ENCODE measurements around the gene XPO5. TPM values are rescaled to one million over a fixed set of nuclear protein-coding genes. Genes with fewer than 3 reads are reported as not detected.

Gene XPO5
- total RNA-seq, 2 donors from 2014 or later, result 38.3 to 48.6 TPM

DNA sequence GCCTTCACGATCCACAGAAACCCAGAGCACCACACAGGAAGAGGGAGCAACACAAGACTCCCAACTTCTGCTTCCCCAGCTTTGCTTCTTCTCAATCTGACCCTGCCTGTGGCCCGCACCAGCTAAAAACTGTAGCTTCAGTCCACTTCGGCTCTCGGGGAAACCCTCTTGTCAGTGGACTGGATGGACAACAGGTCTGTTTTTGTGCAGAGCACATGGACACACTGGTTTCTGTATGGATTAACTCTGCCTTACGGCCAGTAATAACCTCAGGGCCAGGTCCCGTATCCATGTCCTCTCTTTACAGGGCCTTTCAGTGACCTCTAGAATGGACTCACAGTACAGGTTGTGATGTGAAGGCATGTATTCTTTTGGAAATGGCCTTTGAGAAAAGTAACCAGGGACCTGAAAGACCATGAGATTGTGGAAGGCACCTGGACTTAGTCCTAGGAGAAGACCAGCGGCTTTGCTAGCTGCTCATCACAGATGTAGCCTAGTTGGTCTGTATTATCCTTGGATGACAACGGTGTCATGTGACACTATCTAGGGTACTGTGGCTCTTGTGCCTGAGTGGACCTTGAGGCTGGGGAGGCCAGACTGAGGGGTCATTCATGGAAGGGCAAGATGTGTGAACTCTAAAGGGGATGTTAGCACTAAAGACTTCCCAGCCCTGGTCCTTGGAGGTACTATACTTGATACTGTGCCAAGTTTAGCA, 53.1 kb downstream of the XPO5 start:
- ATAC-seq, result peak; percentile 27
- H3K4me1 Mint-ChIP-seq, result peaks cover 7% of the 10 kb centered on the region
- H3K4me3 Mint-ChIP-seq, result no peak overlapping the region
- no peak for DNase-seq
- H3K9me3 ChIP-seq (ENCODE audit: control insufficient read depth, low read length, poor library complexity, severe bottlenecking), result no peaks in the 10 kb centered on the region
- H3K27ac Mint-ChIP-seq, result peak overlapping the region; percentile 41
- H3K36me3 Mint-ChIP-seq (ENCODE audit: low read depth), result peaks cover 7% of the 10 kb centered on the region
- no peaks in the 10 kb centered on the region for H3K27me3 Mint-ChIP-seq

DNA sequence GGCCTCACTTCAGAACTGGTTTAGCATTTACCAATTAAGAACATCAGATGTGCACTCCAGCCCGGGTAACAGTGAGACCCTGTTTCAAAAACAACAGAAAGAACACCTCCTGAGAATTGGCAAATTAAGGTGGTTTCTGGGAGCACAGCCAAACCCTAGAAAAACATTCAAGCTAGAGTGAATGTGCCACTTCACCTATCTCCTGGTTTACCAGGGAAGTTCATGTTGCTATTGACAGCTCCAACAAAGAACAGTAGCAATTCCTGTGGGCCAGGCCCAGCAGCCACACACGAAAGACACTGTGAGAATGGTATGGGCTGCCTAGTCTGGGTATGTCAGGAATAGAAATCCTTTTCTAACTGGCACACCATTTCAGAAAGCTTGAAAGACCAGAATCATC, 54.0 kb downstream of the XPO5 start:
- Mint-ChIP-seq H3K4me1 (peaks cover 7% of the 10 kb centered on the region), H3K4me3 (no peak overlapping the region), H3K36me3 (ENCODE audit: low read depth) (peaks cover 7% of the 10 kb centered on the region), H3K27me3 (no peaks in the 10 kb centered on the region), H3K27ac (peak overlapping the region; percentile 41)
- no peaks in the 10 kb centered on the region for H3K9me3 ChIP-seq (ENCODE audit: control insufficient read depth, low read length, poor library complexity, severe bottlenecking)
- ATAC-seq, result no peak
- DNase-seq, result no peak

- Mint-ChIP-seq H3K4me1 (peaks cover 18% of the 10 kb centered on the region), H3K27me3 (no peaks in the 10 kb centered on the region), H3K36me3 (ENCODE audit: low read depth) (peaks cover 2% of the 10 kb centered on the region), H3K27ac (no peak overlapping the region), H3K4me3 (no peak overlapping the region)
- H3K9me3 ChIP-seq (ENCODE audit: control insufficient read depth, low read length, poor library complexity, severe bottlenecking), result no peaks in the 10 kb centered on the region
- DNase-seq (no peak), ATAC-seq (no peak)
These were observed 55.7 kb downstream of the XPO5 start for GRCh38 chr6:43520097-43520496.

DNA sequence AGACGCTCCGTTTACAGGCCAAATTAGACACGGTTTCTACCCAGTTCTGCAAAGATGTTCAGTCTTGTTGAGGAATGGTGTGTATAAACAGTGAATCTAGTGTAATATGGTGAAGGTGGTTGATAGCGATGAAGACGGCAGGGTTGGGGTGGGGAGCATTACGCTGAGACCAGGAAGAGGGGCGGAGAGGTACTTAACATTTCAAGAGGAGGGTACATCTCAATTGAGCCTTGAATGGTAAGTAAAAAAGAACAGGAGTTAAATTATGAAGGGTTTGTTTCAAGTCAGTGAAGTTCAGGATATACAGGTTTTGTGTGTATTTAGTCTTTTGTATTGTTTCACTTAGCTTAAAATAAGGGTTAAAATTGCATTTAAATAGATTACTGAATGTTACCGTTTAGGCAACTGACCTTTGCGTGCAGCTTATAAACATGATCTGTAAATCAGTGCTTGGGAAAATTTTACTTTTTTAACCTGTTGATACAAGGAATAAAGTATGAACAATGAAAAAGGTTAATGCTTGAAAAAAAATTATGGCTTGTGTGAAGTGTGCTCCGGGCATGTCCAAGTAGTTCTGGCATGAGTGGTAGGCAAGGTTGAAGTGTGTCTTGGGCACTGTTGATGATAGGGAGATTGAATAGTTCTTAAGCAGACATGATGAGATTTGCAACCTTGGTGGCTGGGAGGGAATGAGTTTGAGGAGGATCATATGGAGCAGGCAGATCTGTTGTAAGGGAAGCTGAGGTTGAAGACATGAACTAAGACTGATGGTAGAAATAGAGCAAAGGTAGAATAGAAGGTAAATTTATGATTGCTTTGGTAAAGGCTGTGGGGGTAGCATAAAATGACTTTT, 58.1 kb downstream of the XPO5 start:
- Mint-ChIP-seq H3K4me1 (peaks cover 28% of the 10 kb centered on the region), H3K27ac (no peak overlapping the region), H3K27me3 (no peaks in the 10 kb centered on the region), H3K36me3 (ENCODE audit: low read depth) (peaks cover 2% of the 10 kb centered on the region), H3K4me3 (no peak overlapping the region)
- H3K9me3 ChIP-seq (ENCODE audit: control insufficient read depth, low read length, poor library complexity, severe bottlenecking), result no peaks in the 10 kb centered on the region
- DNase-seq, result no peak
- ATAC-seq, result peak; percentile 2

DNA sequence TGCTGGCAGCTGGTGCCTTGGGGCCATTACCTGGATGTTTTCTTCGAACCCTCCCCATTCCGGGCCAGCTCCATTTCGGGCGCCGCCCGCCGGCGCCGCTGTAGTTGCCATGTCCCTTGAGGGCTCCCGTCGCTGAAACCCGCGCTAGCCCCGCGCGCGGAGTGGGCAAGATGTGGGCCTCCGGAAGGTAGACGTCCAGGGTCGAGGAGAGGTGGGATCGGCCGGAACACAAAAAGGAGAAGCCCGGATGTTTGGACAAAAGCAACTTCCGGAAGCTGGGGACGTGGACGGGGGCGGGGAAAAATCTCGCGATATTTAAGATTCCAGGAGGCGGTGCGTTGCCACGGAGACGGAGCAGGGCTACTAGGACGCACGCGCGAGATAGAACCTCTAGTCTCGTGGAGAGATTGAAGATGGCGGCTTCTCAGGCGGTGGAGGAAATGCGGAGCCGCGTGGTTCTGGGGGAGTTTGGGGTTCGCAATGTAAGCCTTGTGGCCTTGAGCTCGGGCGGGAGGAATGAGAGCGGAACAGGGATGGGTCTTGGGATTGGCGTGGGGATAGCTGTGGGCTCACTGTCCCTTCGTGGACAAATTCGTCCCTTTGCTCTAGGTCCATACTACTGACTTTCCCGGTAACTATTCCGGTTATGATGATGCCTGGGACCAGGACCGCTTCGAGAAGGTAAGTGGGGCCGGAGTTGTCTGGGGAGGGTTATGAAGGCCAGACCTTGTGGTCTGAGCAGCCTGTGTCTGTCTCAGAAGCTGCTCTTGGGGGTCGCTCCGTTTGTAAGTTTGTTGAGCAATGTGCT, 58.9 kb downstream of the XPO5 start, which contains the start of the genes POLR1C and YIPF3:
Gene POLR1C (plus strand): TSS at position 393 of the 808 bp plus-strand sequence. CDS start 21 bp downstream, at position 414.
Gene YIPF3 (minus strand): TSS at position 230 of the 808 bp plus-strand sequence. CDS start 119 bp downstream, at position 111.
- DNase-seq (peak; percentile 85 to 91 (median 89)), ATAC-seq (peak; percentile 95)
- peaks cover 28% of the 10 kb centered on the region for H3K4me1 Mint-ChIP-seq
- no peak within 1 kb of the TSS for H3K4me3 Mint-ChIP-seq
- H3K27me3 Mint-ChIP-seq, result no peaks in the 10 kb centered on the region
- peaks cover 2% of the 10 kb centered on the region for H3K36me3 Mint-ChIP-seq (ENCODE audit: low read depth)
- H3K9me3 ChIP-seq (ENCODE audit: control insufficient read depth, low read length, poor library complexity, severe bottlenecking), result no peaks in the 10 kb centered on the region
- no peak within 1 kb of the TSS for H3K27ac Mint-ChIP-seq

DNA sequence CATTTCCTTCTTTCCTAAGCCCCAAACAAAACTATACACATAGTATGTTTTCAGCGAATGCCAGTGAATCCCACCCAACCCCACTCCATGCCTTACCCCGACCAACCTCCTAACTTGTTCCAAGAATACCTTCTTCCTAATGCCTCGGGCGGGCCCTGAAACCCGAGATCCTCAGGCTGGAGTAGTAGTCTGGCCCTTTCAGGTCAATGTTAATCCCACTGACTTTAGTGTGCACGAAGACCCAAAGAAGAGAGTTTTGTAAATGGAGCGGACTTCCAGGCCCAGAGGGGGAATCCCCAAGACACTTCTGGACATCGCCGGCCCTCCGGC, 59.5 kb downstream of the XPO5 start:
- ATAC-seq, result peak; percentile 10

GRCh38 chr6:43515808-43516207, 60.0 kb downstream of the XPO5 start:
- no peaks in the 10 kb centered on the region for H3K27me3 Mint-ChIP-seq
- DNase-seq (no peak), ATAC-seq (no peak)
- no peak overlapping the region for H3K4me3 Mint-ChIP-seq
- H3K9me3 ChIP-seq (ENCODE audit: control insufficient read depth, low read length, poor library complexity, severe bottlenecking), result no peaks in the 10 kb centered on the region
- H3K4me1 Mint-ChIP-seq, result peaks cover 32% of the 10 kb centered on the region
- H3K36me3 Mint-ChIP-seq (ENCODE audit: low read depth), result peaks cover 2% of the 10 kb centered on the region
- no peak overlapping the region for H3K27ac Mint-ChIP-seq

More for the DNA sequence above, 59.5 kb downstream of the XPO5 start:
- peaks cover 31% of the 10 kb centered on the region for H3K4me1 Mint-ChIP-seq
- DNase-seq, result no peak
- no peaks in the 10 kb centered on the region for H3K9me3 ChIP-seq (ENCODE audit: control insufficient read depth, low read length, poor library complexity, severe bottlenecking)
- H3K27me3 Mint-ChIP-seq, result no peaks in the 10 kb centered on the region
- no peak overlapping the region for H3K4me3 Mint-ChIP-seq
- no peak overlapping the region for H3K27ac Mint-ChIP-seq
- peaks cover 2% of the 10 kb centered on the region for H3K36me3 Mint-ChIP-seq (ENCODE audit: low read depth)

DNA sequence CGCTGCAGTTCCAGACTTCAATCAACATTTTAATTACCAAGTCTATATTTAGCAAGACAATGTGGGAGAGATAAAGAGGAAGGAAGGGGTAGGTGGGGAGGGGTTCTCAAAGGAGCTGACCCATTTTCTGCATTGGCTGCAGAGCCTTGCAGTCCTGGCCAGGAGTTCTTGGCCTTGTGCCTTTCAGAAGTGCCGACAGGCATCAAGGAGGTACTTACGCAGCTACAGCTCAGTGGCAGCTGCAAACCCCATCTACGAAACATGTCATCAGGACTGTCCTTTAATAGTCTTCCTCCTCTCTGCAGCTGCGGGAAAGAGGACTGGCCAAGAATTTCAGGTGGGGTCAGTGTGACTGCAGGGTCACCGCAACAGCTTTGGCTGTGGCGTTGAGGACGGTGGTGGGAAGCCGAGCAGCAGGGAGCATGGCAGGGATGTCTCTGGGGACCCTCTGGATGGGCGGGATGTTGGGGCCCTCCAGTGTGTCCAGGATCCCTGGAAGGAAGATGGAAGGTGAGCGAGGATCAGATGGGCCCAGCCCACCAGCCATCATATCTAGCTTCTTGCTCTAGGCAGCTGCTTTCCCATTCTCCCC, 63.9 kb downstream of the XPO5 start:
- H3K27me3 Mint-ChIP-seq, result peaks cover 22% of the 10 kb centered on the region
- H3K27ac Mint-ChIP-seq, result no peak overlapping the region
- peaks cover 5% of the 10 kb centered on the region for H3K36me3 Mint-ChIP-seq (ENCODE audit: low read depth)
- H3K9me3 ChIP-seq (ENCODE audit: control insufficient read depth, low read length, poor library complexity, severe bottlenecking), result no peaks in the 10 kb centered on the region
- H3K4me1 Mint-ChIP-seq, result peaks cover 43% of the 10 kb centered on the region
- no peak for ATAC-seq
- peak overlapping the region; percentile 28 for H3K4me3 Mint-ChIP-seq
- DNase-seq, result no peak

DNA sequence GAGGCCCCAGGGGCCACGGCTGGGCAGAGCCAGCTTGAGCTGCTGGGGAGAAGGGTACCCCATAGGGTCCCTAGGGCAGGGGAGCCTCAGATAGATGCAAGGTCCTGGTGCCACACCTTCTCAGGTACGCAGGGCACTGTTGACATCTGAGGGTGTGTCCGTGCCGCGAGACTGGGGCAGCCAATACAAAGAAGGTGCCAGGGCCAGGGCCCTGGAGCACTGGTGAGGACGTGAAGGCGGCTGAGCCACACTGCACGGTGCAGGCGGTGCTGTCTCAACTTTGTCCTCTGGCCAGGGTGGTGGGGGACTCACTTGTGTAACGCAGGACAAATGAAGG, 65.0 kb downstream of the XPO5 start:
- peak overlapping the region; percentile 53 for H3K27ac Mint-ChIP-seq
- peaks cover 22% of the 10 kb centered on the region for H3K27me3 Mint-ChIP-seq
- H3K36me3 Mint-ChIP-seq (ENCODE audit: low read depth), result peaks cover 5% of the 10 kb centered on the region
- no peaks in the 10 kb centered on the region for H3K9me3 ChIP-seq (ENCODE audit: control insufficient read depth, low read length, poor library complexity, severe bottlenecking)
- DNase-seq (no peak), ATAC-seq (no peak)
- peaks cover 43% of the 10 kb centered on the region for H3K4me1 Mint-ChIP-seq
- peak overlapping the region; percentile 96 for H3K4me3 Mint-ChIP-seq

GRCh38 chr6:43509984-43510826, 65.6 kb downstream of the XPO5 start, which contains the start of gene LRRC73:
TSS of gene LRRC73 (minus strand) at chr6:43510346. CDS start at chr6:43509785, 561 bp downstream.
- peak; percentile 73 to 79 (median 75) for DNase-seq
- H3K36me3 Mint-ChIP-seq (ENCODE audit: low read depth), result peaks cover 4% of the 10 kb centered on the region
- peaks cover 38% of the 10 kb centered on the region for H3K4me1 Mint-ChIP-seq
- ATAC-seq, result peak; percentile 81
- H3K4me3 Mint-ChIP-seq, result peak within 1 kb of the TSS; percentile 96
- peaks cover 22% of the 10 kb centered on the region for H3K27me3 Mint-ChIP-seq
- H3K9me3 ChIP-seq (ENCODE audit: control insufficient read depth, low read length, poor library complexity, severe bottlenecking), result no peaks in the 10 kb centered on the region
- H3K27ac Mint-ChIP-seq, result peak within 1 kb of the TSS; percentile 94

DNA sequence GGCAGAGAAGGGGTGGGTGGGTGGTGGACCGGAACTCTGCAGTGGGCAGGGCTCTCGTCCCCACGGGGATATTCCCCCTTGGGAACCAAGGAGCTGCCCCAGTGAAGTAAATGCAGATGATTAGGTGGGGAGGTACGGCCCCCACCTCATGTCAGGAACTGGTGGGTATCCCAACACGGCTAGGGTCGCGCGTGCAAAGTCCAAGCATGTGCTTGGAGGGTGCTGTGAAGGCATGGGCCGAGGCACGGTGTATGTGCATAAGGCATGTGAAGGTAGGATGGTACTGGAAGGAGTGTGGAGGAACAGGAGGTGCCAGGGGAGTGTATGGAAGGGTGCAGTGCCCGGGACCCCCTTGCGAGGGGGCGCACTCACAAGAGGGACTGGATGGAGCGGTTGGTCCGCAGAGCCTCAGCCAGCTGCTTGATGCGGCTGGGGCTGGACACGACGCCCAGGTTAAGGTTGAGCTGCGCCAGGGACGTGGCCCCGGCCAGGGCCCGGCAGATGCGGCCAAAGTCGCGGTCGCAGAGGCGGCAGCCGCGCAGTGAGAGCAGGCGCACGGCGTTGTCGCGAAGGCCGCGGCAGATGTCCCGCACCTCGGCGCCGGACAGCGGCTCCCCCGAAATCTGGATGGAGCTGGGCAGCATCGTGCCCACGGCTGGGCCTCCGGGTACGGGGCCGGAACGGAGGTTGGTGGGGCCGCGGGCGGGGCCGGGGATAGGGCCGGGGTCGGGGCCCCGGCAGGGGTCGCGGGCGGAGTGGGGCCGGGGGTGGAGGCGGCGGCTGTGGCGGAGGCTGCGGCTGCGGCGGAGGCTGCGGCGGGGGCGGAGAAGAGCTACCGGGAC, 66.5 kb downstream of the XPO5 start:
- peak overlapping the region; percentile 96 for H3K4me3 Mint-ChIP-seq
- H3K27ac Mint-ChIP-seq, result peak overlapping the region; percentile 94
- H3K36me3 Mint-ChIP-seq (ENCODE audit: low read depth), result peaks cover 3% of the 10 kb centered on the region
- ATAC-seq, result no peak
- peaks cover 31% of the 10 kb centered on the region for H3K4me1 Mint-ChIP-seq
- peaks cover 22% of the 10 kb centered on the region for H3K27me3 Mint-ChIP-seq
- no peaks in the 10 kb centered on the region for H3K9me3 ChIP-seq (ENCODE audit: control insufficient read depth, low read length, poor library complexity, severe bottlenecking)
- no peak for DNase-seq
